GM18858 (cell line): Measurements from ENCODE around the gene PROC.
"Not testable (repeated sequence)": the region's sequence is repeated elsewhere in the genome, so short reads cannot be mapped to it uniquely, and the experiment has no call there.

Source experiments
- ATAC-seq: cut with Tn5 transposase; IDR thresholded peaks from one replicate; pipeline ENCODE4 v1.9.1; 2021; ENCODE audit not compliant: unreplicated experiment

Gene PROC

GRCh38 chr2:127392828-127393578 lies 25.2 kb upstream of the PROC start:
- no peak for ATAC-seq

DNA sequence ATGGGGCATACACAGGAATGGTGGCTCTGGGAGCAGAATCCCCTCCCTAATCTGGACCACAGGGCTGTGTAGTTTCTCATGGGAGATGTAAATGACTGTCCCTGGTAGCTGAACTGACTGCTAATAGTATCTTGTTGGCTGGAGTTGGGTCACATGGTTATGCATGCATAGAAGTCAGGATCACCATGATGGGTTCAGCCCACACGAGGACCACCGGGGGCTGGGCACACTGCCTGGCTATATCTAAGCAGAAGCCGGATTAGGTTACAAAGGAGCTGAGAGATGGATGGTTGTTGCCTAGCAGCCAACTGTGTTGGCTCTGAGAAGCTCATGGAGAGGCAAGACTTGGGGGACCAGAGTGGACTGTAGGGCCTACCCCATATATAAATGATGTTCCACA lies 23.7 kb upstream of the PROC start:
- no peak for ATAC-seq

GRCh38 chr2:127397568-127398238 lies 20.5 kb upstream of the PROC start:
- ATAC-seq: no peak

GRCh38 chr2:127398239-127398590 lies 20.0 kb upstream of the PROC start:
- peak; percentile 90 for ATAC-seq

- no peak for ATAC-seq
Measured at GRCh38 chr2:127400533-127400896, 17.7 kb upstream of the PROC start.

- ATAC-seq: no peak
Measured at GRCh38 chr2:127400897-127401756, 17.1 kb upstream of the PROC start.

GRCh38 chr2:127401757-127402695 lies 16.2 kb upstream of the PROC start:
- ATAC-seq: no peak

DNA sequence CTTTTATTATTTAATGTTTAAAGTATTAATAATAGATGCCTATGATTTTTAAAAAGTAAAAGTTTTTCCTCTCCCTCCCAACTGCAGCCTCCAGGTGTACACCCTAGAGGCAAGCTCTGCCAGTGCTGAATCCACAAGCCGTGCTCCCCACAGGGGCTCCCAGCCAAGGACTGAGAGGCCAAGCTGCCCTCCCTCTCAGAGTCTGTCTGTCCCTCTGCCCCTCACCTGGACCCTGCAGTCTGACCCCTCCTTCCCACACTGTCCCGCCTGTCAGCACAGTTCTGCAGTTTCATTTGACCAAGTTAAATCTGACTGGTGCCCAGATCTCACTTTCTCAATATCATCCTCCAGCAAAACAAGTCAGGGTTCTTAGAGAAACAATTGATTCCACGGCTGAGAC lies 14.8 kb upstream of the PROC start:
- no peak for ATAC-seq

- ATAC-seq: no peak
Measured at GRCh38 chr2:127404466-127405254, 13.6 kb upstream of the PROC start.

DNA sequence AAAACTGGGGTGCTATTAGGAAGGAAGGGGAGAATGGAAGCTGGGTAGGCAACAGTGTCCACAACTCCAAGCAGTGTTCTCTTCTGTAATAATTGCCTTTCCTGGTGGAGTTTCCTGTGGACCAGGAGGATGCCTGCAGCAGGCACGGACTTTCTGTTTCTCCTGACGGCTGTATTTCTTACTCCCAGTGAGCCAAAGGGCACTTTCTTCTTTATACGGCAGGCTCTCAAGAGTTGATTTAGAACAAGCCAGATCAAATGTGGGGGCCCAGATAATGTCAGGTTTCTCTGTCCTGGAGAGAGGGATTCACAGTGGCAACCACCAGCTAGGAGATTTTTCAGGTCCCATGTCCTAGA lies 13.0 kb upstream of the PROC start:
- ATAC-seq: no peak

DNA sequence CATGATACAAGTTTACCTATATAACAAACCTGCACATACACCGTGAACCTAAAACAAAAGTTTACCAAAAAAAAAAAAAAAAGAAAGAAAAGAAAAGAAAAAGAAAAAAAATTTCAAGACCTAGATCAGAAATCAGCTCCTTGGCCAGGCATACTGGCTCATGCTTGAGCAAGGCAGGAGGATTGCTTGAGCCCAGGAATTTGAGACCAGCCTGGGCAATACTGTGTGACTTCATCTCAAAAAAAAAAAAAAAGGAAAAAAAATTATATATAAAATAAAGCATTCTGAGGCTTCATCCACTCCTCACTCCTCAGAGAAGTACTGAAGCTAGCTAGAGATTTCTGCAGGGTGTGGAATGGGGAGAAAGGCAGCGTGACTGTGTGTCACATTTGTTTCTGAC lies 11.8 kb upstream of the PROC start:
- no peak for ATAC-seq

DNA sequence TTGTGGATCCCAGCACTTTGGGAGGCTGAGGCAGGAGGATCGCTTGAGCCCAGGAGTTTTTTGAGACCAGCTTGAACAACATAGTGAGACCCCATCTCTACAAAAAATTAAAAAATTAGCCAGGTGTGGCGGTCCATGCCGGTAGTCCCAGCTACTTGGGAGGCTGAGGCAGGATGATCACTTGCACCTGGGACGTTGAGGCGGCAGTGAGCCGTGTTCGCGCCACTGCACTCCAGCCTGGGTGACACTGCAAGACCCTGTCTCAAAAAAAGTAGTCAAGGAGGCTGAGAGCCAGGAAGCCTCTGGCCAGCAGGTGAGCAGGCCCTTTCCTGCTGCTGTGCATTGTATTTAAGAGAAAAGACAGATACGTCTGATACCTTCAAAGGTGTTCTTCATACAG lies 11.1 kb upstream of the PROC start:
- no peak for ATAC-seq

GRCh38 chr2:127407661-127408003 lies 10.6 kb upstream of the PROC start:
- no peak for ATAC-seq

- ATAC-seq: peak; percentile 45
Measured at GRCh38 chr2:127408004-127408806, 10.0 kb upstream of the PROC start.

- no peak for ATAC-seq
Measured at GRCh38 chr2:127408807-127409099, 9.5 kb upstream of the PROC start.

DNA sequence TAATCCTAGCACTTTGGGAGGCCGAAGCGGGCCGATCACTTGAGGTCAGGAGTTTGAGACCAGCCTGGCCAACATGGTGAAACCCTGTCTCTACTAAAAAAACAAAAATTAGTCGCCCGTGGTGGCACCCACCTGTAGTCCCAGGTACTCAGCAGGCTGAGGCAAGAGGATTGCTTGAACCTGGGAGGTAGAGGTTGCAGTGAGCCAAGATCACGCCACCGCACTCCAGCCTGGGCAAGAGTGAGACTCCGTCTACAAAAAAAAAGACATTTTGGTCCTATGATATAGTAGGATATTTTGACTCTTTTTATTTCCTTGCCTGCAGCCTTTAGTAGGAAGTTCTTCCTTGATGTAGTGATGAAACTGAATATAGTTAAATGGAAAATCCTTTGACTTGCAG lies 8.5 kb upstream of the PROC start:
- not testable (repeated sequence) for ATAC-seq

GRCh38 chr2:127410871-127411652 lies 7.2 kb upstream of the PROC start:
- ATAC-seq: no peak

GRCh38 chr2:127411653-127412369 lies 6.4 kb upstream of the PROC start:
- ATAC-seq: no peak
